ENCODE data around the gene HCFC1R1. TPM values are rescaled to one million over a fixed set of nuclear protein-coding genes. Genes with fewer than 3 reads are reported as not detected.

HCFC1R1 gene
- total RNA-seq, 2 experiments from 2014 or later, result 24.2 to 24.8 TPM

- TF ChIP-seq CTCF (IDR thresholded peaks at IDR 0.05), result no peak
- ChIA-PET CTCF (interaction anchor here (1.0 to 1.5 kb wide), 3 partner anchors 20 to 71 kb away, joined by 3 to 4 read pairs (median 3); no protein-coding TSS in a partner anchor), POLR2A (interaction anchor here (1.3 kb wide), 1 partner anchor 9 kb away, joined by 3 read pairs; no protein-coding TSS in a partner anchor)
- H3K4me1 Mint-ChIP-seq (ENCODE audit: low read depth), result peaks cover 4% of the 10 kb centered on the region
- H3K9me3 Mint-ChIP-seq, result no peaks in the 10 kb centered on the region
- H3K4me3 Mint-ChIP-seq, result no peak overlapping the region
- ATAC-seq (no peak), DNase-seq (no peak)
- no peak overlapping the region for H3K27ac Mint-ChIP-seq
- H3K36me3 Mint-ChIP-seq (ENCODE audit: low read depth), result no peaks in the 10 kb centered on the region
- H3K27me3 Mint-ChIP-seq, result no peaks in the 10 kb centered on the region
- intact Hi-C loops (cut with micrococcal nuclease), result no loop called here
These were observed 35.9 kb downstream of the HCFC1R1 start for GRCh38 chr16:2987833-2988232.

- Mint-ChIP-seq H3K27ac (no peak overlapping the region), H3K4me3 (no peak overlapping the region), H3K4me1 (ENCODE audit: low read depth) (peaks cover 4% of the 10 kb centered on the region), H3K9me3 (no peaks in the 10 kb centered on the region), H3K27me3 (no peaks in the 10 kb centered on the region), H3K36me3 (ENCODE audit: low read depth) (no peaks in the 10 kb centered on the region)
- DNase-seq (no peak), ATAC-seq (no peak)
- intact Hi-C loops (cut with micrococcal nuclease), result no loop called here
- POLR2A ChIA-PET, result no interaction called here
- CTCF ChIA-PET, result interaction anchor here (1.2 to 1.5 kb wide), 2 partner anchors 20 to 45 kb away, joined by 3 to 4 read pairs; no protein-coding TSS in a partner anchor
- no peak for TF ChIP-seq CTCF (IDR thresholded peaks at IDR 0.05)
These were observed 36.5 kb downstream of the HCFC1R1 start for GRCh38 chr16:2987286-2987685.

GRCh38 chr16:2986623-2987188 is 37.0 kb downstream of the HCFC1R1 start:
- ChIA-PET CTCF (interaction anchor here (1.5 kb wide), 1 partner anchor 45 kb away, joined by 4 read pairs; no protein-coding TSS in a partner anchor), POLR2A (no interaction called here)
- no peak for TF ChIP-seq CTCF (IDR thresholded peaks at IDR 0.05)
- Mint-ChIP-seq H3K27ac (no peak overlapping the region), H3K4me3 (no peak overlapping the region), H3K27me3 (no peaks in the 10 kb centered on the region), H3K9me3 (no peaks in the 10 kb centered on the region), H3K36me3 (ENCODE audit: low read depth) (no peaks in the 10 kb centered on the region), H3K4me1 (ENCODE audit: low read depth) (peaks cover 5% of the 10 kb centered on the region)
- DNase-seq, result no peak
- no peak for ATAC-seq
- intact Hi-C loops (cut with micrococcal nuclease), result no loop called here

- POLR2A ChIA-PET, result no interaction called here
- Mint-ChIP-seq H3K9me3 (no peaks in the 10 kb centered on the region), H3K4me3 (no peak overlapping the region), H3K4me1 (ENCODE audit: low read depth) (peaks cover 6% of the 10 kb centered on the region), H3K27me3 (no peaks in the 10 kb centered on the region), H3K36me3 (ENCODE audit: low read depth) (no peaks in the 10 kb centered on the region), H3K27ac (no peak overlapping the region)
- TF ChIP-seq CTCF (IDR thresholded peaks at IDR 0.05), result no peak
- CTCF ChIA-PET, result interaction anchor here (2.3 kb wide), 1 partner anchor 43 kb away, joined by 14 read pairs; no protein-coding TSS in a partner anchor
- DNase-seq (no peak), ATAC-seq (no peak)
- intact Hi-C loops (cut with micrococcal nuclease), result no loop called here
These were observed 37.8 kb downstream of the HCFC1R1 start for GRCh38 chr16:2985893-2986355.

GRCh38 chr16:2985462-2985861 is 38.3 kb downstream of the HCFC1R1 start:
- intact Hi-C loops (cut with micrococcal nuclease), result no loop called here
- Mint-ChIP-seq H3K4me3 (no peak overlapping the region), H3K27ac (no peak overlapping the region), H3K27me3 (no peaks in the 10 kb centered on the region), H3K4me1 (ENCODE audit: low read depth) (peaks cover 6% of the 10 kb centered on the region), H3K36me3 (ENCODE audit: low read depth) (no peaks in the 10 kb centered on the region), H3K9me3 (no peaks in the 10 kb centered on the region)
- no peak for TF ChIP-seq CTCF (IDR thresholded peaks at IDR 0.05)
- no peak for ATAC-seq
- ChIA-PET POLR2A (no interaction called here), CTCF (interaction anchor here (1.4 to 2.3 kb wide), 2 partner anchors 16 to 43 kb away, joined by 7 to 14 read pairs; partner anchors contain the start of gene PAQR4)
- DNase-seq, result no peak
